ENCODE results near the gene OVCH1.

Gene OVCH1, protein sequence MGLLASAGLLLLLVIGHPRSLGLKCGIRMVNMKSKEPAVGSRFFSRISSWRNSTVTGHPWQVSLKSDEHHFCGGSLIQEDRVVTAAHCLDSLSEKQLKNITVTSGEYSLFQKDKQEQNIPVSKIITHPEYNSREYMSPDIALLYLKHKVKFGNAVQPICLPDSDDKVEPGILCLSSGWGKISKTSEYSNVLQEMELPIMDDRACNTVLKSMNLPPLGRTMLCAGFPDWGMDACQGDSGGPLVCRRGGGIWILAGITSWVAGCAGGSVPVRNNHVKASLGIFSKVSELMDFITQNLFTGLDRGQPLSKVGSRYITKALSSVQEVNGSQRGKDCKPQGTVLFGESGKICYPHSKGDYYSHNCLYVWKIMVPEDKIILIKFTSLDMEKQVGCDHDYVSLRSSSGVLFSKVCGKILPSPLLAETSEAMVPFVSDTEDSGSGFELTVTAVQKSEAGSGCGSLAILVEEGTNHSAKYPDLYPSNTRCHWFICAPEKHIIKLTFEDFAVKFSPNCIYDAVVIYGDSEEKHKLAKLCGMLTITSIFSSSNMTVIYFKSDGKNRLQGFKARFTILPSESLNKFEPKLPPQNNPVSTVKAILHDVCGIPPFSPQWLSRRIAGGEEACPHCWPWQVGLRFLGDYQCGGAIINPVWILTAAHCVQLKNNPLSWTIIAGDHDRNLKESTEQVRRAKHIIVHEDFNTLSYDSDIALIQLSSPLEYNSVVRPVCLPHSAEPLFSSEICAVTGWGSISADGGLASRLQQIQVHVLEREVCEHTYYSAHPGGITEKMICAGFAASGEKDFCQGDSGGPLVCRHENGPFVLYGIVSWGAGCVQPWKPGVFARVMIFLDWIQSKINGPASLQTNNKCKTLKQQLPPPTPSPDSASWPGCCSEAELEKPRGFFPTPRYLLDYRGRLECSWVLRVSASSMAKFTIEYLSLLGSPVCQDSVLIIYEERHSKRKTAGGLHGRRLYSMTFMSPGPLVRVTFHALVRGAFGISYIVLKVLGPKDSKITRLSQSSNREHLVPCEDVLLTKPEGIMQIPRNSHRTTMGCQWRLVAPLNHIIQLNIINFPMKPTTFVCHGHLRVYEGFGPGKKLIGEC

DNA sequence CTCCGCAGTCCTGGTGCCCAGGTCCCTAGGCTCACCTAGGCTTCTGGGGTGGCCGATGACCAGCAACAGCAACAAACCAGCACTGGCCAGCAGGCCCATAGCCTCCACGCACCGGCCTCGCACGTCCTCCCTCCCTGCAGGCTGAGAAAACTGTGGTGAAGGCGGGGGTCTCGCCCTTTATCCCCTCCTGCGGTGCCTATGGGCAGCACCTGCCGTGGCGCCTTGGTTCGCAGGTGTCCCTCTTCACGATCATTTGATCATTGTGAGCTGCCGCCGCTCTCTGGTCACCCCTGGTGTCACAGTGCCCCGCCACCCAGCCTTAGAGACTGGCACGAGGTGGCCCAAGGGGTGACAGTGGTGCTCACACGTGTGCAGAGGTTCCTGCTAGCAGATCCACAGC, at the start of gene OVCH1:
TSS of gene OVCH1 (minus strand) at position 99 of the 400 bp plus-strand sequence. CDS start at position 99, 0 bp downstream.
- CTCF ChIA-PET: interaction anchor here (0.9 to 2.1 kb wide), 2 partner anchors 8 to 13 kb away, joined by 3 to 4 read pairs; no protein-coding TSS in a partner anchor
- POLR2A ChIA-PET: no interaction called here
- no peak for DNase-seq (ENCODE audit: extremely low spot score)
- TF ChIP-seq, protein P1, sequence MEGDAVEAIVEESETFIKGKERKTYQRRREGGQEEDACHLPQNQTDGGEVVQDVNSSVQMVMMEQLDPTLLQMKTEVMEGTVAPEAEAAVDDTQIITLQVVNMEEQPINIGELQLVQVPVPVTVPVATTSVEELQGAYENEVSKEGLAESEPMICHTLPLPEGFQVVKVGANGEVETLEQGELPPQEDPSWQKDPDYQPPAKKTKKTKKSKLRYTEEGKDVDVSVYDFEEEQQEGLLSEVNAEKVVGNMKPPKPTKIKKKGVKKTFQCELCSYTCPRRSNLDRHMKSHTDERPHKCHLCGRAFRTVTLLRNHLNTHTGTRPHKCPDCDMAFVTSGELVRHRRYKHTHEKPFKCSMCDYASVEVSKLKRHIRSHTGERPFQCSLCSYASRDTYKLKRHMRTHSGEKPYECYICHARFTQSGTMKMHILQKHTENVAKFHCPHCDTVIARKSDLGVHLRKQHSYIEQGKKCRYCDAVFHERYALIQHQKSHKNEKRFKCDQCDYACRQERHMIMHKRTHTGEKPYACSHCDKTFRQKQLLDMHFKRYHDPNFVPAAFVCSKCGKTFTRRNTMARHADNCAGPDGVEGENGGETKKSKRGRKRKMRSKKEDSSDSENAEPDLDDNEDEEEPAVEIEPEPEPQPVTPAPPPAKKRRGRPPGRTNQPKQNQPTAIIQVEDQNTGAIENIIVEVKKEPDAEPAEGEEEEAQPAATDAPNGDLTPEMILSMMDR (IDR thresholded peaks at IDR 0.05; ENCODE audit: control extremely low read depth, extremely low read depth, low read depth, missing control alignments): no peak

DNA sequence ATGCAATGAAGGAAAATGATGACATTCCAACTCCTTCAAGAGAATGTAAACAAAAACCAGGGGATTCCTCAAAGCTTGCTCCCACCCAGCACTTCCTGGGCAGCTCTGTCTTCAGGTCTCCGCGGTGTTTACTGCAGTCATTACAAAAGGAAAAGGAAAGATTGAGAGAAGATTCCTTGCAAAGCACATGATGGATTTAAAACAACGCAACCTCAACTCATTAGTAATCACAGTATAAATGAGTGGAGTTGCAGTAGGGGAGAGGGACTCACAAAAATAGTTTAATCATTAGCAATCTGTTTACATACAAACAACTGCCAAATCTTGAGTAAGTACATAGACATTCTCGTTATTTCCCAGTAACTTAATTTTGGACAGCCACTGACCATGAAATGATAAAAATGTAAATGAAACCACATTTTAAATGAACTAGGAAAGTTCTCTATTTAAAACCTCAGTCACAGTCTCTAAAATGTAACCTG, 49.7 kb upstream of the OVCH1 start:
- ChIA-PET POLR2A (no interaction called here), CTCF (no interaction called here)
- no peak for DNase-seq (ENCODE audit: extremely low spot score)
- TF ChIP-seq, protein P1 (IDR thresholded peaks at IDR 0.05; ENCODE audit: control extremely low read depth, extremely low read depth, low read depth, missing control alignments): no peak

DNA sequence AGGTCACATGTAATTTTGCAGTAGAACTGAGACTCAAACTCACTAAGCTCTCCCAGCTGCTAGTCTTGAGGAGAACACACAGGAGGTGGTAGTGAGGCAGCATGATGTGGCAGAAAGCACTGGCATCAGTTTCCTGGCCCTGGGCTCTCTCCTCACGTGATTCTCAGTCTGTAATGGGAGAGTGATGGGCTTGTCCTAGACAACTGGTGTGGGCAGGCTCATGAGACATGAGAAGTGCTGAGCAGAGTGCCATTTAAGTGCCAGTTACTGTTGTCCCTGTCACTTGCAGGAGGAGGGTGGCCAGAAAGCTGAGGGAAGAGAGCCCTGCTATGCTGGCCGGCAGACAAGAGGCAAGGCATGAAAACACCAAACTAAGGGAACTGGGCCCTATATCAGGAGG, 48.5 kb upstream of the OVCH1 start:
- CTCF ChIA-PET: interaction anchor here (1.2 to 1.3 kb wide), 2 partner anchors 18 to 1261 kb away, joined by 3 to 4 read pairs; no protein-coding TSS in a partner anchor
- DNase-seq (ENCODE audit: extremely low spot score): no peak
- TF ChIP-seq, protein P1 (IDR thresholded peaks at IDR 0.05; ENCODE audit: control extremely low read depth, extremely low read depth, low read depth, missing control alignments): no peak
- POLR2A ChIA-PET: no interaction called here

DNA sequence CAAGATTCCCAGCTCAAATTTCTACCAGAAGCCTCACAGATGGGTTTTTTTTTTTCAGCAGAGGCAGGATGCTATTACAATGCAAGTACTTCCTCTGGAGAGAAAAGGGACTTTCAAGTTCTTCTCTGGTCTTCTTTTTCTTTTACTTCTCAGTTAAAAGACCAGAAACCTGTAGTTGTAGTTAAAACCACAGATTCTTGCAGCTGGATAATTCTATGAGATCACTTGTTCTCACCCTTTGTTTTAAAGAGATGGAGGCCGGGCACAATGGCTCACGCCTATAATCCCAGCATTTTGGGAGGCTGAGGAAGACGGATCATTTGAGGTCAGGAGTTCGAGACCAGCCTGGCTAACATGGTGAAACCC, 47.6 kb upstream of the OVCH1 start:
- DNase-seq (ENCODE audit: extremely low spot score): peak; percentile 35
- ChIA-PET POLR2A (no interaction called here), CTCF (interaction anchor here (0.9 to 1.3 kb wide), 3 partner anchors 18 to 1263 kb away, joined by 3 to 5 read pairs (median 4); no protein-coding TSS in a partner anchor)
- TF ChIP-seq, protein P1 (IDR thresholded peaks at IDR 0.05; ENCODE audit: control extremely low read depth, extremely low read depth, low read depth, missing control alignments): no peak

DNA sequence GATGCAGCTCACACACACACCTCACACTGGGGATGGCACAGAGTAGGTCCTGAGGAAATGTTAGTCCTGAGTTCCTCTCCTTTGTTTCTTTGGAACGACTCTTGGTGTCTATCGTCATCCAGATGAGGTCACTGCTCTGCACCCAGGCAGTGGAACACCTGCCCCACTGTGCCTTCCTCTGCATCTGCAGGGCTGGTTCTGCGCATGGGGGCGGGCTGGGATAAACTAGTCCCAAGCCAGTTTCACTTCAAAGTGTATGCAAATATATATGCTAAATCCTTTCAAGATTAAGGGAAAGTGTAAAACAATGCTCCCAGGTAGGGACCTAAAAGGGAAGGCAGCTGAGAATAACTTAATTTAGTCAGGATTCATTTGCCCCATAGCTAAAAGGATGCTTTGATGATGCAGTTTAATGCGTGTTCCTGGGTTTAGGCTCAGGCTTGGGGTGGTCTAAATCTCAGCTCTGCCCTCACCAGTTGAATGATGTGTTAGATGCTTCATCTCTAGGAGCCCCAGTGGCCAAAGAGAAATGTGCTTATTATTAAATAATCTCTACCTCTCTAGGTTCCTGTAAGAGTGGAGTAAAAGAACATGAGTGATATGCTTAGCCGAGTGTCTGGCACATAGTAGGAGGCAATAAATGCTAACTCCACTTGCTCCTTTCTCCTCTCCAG, 47.1 kb upstream of the OVCH1 start:
- TF ChIP-seq, protein P1 (IDR thresholded peaks at IDR 0.05; ENCODE audit: control extremely low read depth, extremely low read depth, low read depth, missing control alignments): no peak
- DNase-seq (ENCODE audit: extremely low spot score): no peak
- POLR2A ChIA-PET: no interaction called here
- CTCF ChIA-PET: interaction anchor here (0.9 to 1.3 kb wide), 2 partner anchors 1262 to 1263 kb away, joined by 3 to 5 read pairs; no protein-coding TSS in a partner anchor
